GM19023 (cell line): ENCODE data around the gene TTC19.

Source experiments
- ATAC-seq: cut with Tn5 transposase; IDR thresholded peaks from one replicate; pipeline ENCODE4 v1.9.1; 2021; ENCODE audit warnings: mild to moderate bottlenecking, moderate library complexity; ENCODE audit not compliant: unreplicated experiment

The TTC19 gene, protein sequence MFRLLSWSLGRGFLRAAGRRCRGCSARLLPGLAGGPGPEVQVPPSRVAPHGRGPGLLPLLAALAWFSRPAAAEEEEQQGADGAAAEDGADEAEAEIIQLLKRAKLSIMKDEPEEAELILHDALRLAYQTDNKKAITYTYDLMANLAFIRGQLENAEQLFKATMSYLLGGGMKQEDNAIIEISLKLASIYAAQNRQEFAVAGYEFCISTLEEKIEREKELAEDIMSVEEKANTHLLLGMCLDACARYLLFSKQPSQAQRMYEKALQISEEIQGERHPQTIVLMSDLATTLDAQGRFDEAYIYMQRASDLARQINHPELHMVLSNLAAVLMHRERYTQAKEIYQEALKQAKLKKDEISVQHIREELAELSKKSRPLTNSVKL

DNA sequence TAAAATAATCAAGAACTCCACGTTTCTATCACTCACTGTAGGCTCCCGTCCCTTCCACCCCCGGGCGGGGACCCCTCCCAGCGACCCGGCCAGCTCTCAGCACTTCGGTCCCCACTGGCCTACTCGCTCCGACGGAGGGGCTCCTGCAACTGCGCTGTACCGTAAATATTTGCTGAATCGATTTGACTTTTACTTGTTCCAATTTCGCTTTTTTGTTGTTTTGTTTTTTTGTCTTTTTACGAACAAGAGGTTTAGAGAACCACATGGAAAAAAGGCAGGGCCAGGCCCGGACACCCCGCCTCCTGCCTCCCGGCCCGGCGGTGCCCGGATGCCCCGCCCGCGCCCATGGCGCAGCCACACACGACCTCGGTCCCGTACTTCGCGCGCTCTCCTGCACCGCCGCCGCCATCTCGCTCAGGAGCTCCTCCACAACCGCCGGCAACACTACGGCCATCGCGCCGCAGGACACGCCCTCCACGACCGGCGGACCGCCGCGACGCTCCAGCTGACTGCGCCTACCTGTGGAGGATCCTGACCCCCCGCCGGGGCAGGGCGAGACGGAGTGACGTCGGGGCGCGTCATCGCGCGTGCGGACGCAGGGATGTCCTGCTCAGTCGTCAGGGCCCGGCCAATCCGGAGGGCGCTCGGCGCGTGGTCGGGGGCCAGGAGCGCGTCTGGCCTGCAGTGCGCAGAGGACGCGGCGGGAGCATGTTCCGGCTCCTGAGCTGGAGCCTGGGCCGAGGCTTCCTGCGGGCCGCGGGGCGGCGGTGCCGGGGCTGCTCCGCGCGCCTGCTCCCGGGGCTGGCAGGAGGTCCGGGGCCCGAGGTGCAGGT is at the start of gene TTC19, which contains the start of gene ZSWIM7:
TTC19 (plus strand) TSS at position 684 of the 833 bp plus-strand sequence; CDS start at position 709, 25 bp downstream.
ZSWIM7 (minus strand) TSS at position 564 of the 833 bp plus-strand sequence; CDS start at position 454, 110 bp downstream.
- ATAC-seq: peak; percentile 95

GRCh38 chr17:15951368-15952047 is 48.1 kb upstream of the TTC19 start:
- ATAC-seq: no peak

DNA sequence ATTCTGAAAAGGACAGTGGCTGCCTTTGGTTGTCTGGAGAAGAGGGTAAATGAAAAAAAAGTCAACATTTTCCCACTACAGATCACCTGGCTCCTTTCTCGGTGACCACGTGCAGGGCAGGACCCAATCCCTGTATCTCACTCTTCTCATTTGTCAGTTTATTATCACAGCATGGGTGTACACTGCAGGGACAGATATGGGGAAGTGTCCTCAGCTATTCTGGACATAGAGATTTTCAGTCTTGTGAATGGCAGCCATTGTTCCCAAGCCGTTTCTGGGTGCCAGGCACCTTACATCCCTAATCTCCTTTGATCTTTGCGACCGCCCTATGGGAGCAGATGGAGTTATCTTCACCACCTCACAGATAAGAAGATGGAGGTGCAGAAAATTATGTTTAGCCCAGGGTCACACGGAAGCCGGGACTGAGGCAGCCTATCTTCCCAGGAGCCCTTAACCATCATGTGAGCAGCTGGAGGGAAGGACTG is 47.5 kb upstream of the TTC19 start:
- ATAC-seq: no peak

DNA sequence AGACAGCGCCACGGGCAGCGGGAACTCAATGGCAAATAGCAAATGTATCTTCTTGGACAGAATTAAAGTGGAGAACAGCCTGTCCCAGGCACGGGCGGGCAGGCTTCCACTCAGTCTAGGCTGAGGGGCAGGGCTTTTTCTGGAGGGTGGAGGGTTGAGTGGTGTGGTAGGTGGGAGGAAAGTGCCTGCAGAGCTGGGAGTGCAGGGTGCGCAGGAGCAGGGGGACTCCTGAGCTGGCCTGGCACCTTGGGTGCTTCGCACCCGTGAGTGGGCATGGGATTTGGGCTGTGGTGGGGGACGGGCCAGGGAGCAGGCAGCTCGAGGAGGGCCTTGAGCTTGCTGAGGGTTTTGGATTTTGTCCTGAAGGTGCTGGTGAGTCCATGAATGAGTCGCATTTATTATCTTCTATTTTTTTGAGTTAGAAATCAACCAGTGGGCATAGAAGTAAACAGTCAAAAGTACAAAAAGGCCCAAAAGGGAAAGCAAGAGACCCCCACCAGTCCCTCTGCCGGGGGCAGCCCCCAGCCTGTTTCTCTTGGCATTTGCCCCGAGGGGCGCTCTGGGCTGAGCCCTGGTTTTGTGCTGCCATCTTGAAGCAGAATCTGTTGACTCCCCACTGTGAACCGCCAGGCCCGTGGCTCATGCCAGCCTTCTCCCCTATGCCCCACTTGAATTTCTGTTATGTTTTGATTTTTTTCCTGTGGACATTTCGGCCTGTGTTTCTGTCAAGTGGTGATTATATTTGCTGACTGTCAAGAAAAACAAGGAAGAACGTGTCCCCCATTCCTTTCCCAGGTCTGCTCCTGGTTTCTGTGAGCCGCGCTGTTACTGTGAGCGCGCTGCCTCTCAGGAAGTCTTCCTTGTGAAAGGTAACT is 46.5 kb upstream of the TTC19 start:
- ATAC-seq: no peak

DNA sequence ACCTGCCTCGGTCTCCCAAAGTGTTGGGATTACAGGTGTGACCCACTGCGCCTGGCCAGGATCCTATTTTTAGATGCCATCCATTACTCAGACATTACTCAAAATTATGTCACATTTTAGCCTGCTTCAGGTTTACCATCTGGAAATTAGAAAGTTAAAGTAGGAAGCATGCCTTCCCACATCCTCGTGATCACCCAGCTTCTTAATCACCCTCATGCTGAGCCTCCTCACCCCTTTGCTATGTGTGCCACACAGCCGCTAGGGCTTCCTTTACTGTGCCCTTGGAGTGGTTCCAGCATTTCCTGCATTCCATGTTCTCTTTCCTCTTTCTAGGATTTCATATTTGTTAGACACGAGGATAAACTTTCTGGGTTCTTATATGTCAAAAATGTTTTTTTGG is 45.4 kb upstream of the TTC19 start:
- no peak for ATAC-seq

GRCh38 chr17:15955793-15956541 is 43.7 kb upstream of the TTC19 start:
- ATAC-seq: no peak

- ATAC-seq: no peak
These were observed 42.4 kb upstream of the TTC19 start for GRCh38 chr17:15957206-15957605.

DNA sequence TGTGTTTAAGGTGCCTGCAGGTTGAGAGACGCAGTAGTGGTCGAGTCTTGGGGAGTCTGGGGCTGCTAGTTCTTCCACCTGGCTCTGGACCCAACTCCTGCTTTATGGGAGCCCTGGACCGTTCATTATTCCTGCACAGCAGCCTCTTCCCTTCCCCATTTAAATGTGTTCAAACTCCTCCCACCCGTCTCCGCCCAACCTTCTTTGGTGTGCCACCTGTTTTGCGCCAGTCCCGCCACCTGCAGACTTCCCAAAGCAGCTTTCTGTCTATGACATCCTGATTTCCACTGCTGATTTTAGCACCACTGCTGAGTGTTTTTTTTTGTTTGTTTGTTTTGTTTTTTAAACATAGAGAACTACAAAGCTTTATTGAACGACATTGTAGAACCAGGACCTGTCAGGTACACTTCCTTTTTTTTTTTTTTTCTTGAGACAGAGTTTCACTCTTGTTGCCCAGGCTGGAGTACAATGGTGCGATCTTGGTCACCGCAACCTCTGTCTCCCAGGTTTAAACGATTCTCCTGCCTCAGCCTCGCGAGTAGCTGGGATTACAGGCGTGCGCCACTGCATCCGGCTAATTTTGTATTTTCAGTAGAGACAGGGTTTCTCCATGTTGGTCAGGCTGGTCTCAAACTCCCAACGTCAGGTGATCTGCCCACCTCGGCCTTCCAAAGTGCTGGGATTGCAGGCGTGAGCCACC is 41.9 kb upstream of the TTC19 start:
- ATAC-seq: no peak

- ATAC-seq: no peak
These were observed 41.2 kb upstream of the TTC19 start for GRCh38 chr17:15958484-15958854.

GRCh38 chr17:15963670-15964110 is 35.9 kb upstream of the TTC19 start:
- no peak for ATAC-seq

GRCh38 chr17:15965528-15965927 is 34.1 kb upstream of the TTC19 start:
- no peak for ATAC-seq

DNA sequence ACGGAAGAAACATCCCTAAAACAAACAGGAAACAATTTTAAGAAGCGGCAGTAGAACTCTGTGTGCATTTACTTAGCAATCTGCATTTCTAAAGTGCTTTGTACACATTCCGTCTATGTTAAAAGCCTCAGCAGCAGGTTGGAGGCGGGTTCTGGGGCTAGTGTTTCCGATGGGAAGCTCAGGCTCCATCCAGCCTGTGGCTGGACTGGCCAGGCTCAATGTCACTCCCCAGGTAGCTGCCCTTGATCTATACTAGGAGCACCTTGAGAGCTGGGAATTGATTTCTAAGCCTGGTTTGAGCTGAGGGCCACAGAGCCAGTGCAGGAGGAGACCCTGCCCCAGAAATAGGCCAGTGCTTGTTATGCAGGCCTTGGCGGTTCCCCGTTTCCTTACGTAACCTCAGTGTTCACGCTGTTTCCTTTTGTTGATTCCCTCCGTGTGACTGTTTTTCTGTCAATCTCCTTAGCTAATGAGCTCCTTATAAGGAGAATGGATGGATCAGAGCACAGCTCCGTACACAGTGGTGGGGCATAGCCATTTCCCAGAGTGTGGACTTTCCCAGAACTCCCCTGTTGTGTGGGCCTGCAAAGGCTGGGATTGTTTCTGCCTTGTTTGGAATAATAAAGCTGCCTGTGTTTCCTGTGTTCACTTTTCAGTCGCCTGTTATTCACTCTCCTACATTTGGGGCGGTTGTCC is 33.3 kb upstream of the TTC19 start:
- ATAC-seq: no peak

GRCh38 chr17:15966879-15967248 is 32.8 kb upstream of the TTC19 start:
- no peak for ATAC-seq

DNA sequence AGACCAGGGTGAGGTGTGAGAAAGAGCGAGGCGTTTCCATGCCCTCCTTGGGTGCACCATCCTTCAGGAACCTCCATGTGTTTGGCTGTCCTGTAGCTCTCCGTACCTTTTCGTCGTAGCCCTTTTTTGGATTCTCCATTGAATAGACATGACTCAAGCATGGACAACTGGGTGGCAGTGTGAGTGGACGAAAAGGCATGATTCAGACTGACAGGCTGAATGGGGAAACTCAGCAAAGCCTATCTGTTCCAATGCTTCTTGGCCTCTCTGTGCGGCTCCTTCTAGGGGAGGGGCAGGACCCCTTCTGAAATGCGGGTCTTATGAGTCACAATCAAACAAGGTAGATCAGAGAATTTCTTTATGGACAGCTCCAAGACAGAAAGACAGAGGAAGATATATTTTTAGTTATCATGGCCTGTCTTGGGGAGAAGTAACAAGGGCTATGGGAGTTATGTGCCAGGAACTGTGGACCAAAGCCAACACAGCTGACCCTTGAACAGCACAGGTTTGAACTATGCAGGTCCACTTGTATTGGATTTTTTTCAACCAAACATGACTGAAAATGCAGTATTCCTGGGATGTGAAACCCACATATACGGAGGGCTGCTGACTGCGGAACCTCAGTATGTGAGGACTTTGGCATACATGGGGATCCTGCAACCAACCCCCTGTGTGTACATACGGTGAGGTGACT is 31.8 kb upstream of the TTC19 start:
- ATAC-seq: no peak

DNA sequence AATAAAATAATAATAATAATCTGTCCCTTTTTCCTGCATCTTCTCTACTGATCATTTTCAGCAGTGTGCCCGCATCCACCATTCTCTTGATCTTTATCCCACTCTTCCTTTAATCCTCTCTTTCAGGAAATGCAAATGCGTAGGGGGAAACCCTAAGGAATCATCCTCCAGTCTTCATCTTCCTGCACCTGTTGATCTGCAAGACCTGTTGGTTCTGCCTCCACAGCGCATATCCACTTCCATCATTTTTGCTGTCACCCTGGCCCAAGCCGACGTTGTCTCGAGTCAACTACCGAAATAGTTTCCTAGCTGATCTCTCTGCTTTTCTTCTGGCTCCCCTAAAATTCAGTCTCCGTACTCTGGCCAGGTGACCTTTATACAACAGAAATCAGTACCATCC is 30.2 kb upstream of the TTC19 start:
- ATAC-seq: no peak

DNA sequence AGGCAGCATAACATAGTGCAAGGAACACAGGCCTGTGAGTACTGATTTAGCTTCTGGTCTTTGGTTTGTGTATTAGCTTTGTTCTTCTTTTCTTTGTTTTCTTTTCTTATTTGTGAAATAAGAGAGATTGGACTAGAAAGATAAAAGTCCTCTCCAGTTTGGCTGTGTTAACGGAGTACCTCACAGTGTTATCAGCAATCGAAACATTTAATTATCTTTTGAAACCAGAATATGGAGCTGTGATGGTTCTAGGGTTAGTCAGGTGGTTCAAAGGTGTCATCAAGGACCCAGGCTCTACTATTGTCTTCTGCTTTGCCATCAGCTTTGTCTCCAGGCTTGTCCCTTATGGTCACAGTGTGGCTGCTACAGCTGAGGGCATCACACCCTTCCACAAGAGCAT is 29.1 kb upstream of the TTC19 start:
- ATAC-seq: no peak

GRCh38 chr17:15971098-15971678 is 28.4 kb upstream of the TTC19 start:
- no peak for ATAC-seq
